ENCODE data around the gene HORMAD1.

GRCh38 chr1:150724336-150724735 is 3.6 kb upstream of the HORMAD1 start:
- no peak for TF ChIP-seq CTCF (IDR thresholded peaks at IDR 0.05)
- TF ChIP-seq POLR2A (IDR thresholded peaks at IDR 0.05) = no peak

Measured in adrenal gland (tissue), 5 donors.